NCI-H510A (cell line): Measurements from ENCODE around the gene COL2A1.

Source experiments
- DNase-seq: peaks from one replicate; lab custom pipeline; 2025; lab: John Stamatoyannopoulos, UW

The COL2A1 gene

DNA sequence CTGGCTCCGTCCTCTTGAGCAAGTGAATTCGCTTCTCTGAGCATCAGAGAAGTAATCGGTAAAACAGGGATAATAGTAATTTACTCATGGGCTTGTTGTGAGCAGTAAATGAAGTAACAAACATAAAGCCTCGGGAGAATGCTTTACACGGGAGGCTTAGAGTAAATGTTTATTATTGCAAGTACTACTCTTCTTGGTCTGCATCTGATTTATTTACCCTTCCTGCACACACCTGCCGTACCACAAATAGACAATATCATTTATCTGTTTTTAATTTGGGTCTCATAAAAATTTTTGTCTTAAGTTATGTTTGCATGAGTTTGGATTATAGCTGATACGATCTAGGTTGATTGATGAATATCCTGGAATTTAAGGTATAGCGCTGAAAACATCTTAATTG, 7.8 kb upstream of the COL2A1 start:
- no peak for DNase-seq

DNA sequence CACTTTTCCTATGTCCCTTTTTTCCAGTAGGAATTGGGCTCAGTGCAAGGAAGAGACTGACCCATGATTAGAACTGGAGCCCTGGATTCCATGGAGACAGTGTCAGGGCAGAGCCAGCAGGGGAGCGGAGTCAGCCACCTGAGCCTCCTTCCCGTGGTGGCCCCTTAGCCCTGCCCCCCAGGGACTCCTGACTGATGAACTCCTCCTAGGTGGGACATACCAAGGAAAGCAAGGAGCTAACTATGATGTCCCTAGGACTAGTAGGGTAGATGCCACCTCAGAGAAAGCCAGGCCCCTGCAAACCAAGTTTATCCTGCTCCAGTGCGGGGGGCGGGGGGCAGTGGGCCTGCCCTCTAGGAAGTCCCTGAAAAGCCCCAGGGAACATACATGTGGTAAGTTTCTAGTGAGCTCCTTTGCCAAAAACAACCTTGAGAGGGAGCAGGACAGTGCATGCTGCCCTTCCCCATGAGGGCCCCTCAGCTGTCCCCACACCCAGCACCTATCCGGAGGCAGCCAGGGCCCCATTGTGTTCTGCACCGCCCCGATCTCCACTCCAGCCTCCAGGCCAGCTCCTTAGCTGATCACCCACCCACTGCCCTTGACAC, 6.2 kb upstream of the COL2A1 start:
- DNase-seq, result no peak

DNA sequence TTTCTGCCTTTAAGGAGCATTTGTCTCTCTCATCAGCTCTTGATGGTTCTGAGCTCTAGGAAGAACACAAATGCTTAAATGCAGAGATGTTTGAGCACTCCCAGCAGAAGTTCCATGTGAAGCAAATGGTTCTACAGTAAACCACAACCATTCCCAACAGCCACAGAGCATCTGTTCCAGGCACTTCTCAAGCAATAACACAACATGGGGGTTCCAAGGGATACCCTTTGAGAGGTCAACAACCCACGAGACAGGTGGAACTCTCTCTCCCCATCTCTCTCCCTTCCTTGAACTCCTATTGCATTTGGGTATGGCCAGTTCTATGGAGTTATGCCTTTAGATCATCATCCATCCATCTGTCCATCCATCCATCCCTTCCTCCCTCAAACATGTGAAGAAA, 5.2 kb upstream of the COL2A1 start:
- DNase-seq, result no peak

DNA sequence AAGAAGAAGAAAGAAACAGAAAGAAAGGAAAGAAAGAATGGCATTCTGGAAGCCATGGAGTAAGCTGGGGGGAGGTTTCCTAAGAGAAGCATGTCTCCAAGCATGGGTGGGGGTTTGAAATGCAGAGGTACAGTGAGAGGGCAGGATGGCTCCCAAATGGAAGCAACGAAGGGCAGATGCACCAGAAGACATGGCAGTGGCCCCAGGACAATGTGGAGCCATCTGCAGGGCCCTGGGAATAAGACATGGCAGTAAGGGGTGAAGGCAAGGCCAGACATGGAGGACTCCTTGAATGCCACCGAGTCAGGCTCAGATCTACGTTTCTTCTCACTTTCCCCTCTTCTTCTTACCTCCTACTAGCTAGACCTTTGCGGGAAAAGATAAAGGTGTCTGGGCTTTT, 4.7 kb upstream of the COL2A1 start:
- no peak for DNase-seq

DNA sequence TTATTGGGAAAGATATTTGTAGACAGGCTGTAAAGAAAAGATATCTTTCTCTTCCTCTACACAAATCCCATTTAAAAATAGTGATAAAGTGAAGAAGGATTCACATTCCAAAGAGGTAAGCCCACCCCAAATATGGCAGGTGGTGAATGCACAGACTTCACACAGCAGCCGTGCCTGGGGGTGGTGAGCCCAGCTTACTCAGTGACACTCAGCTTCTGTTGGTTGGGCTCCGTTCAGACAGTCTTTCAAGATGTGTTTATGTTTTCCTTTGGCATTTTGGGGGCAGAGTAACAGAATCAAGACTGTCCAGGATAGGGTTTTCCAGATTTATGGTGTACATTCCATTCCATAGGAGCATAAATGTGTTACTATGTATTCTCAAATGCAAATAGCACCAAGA, 4.1 kb upstream of the COL2A1 start:
- no peak for DNase-seq

DNA sequence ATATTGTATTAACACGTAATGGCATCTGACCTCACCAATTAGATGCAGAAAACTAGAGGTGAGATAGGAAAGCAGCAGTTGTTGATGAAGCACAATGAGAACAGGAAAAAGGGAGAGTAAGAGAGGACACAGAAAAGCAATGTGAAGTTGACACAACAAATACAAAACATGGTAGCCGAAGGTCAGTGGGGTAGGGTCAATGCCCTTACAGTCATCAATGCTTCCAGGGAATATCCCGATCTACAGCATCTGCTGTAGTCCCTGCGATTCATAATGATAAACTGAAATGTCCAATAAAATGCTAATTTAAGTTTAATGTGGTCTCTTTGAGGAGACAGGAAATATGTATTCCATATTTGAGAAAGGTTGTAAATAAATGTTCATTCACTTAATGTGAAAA, 2.9 kb upstream of the COL2A1 start:
- no peak for DNase-seq

DNA sequence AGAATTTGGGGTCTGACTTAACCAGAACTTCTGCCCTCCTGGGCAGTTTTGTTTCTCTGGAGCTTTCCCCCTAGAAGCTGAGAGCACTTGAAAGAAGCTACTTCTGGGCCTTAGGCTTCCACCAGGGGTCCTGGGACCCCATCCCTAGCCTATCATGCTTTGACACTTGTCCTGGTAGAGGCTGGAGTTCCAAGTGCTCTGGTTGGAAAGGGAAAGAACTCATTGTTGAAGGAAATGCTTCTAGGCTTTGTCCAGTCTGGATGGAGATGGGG, 1.4 kb upstream of the COL2A1 start:
- DNase-seq, result no peak

DNA sequence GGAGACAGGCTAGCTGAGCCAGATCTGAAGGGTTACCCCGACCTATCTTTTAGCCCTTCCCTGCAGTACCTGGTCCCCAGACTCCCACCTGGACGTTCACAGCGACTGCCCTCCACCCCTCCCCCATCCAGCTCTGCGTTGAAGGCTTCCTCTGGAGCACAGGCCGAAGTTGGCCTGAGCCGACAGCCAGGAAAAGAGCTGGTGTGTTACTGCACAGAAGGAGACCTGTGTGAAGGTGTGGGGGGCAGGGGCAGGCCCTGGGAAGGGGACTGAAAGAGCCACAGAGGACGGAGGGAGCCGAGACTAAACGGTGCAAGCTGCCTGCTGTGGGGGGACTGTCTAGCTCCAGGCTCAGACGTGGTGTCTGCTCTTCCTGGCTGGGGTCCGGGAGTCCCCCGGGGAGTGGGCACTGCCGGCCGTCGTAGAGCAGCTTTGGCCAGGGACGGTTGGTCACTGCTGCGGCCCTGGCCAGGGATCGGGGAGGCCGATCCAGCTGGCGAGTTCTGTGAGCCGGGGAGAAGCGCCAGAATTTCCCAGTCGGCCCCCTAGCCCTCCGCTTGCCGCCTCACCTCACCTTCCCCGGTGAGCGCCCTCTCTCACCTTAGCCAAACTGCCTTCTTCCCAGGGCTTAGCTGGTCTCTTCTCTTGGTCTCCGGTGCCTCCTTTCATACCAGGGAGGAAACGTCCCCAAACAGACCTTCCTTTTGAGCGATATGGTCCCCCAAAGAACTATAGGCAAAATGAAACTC, 899 bp upstream of the COL2A1 start:
- DNase-seq, result no peak

DNA sequence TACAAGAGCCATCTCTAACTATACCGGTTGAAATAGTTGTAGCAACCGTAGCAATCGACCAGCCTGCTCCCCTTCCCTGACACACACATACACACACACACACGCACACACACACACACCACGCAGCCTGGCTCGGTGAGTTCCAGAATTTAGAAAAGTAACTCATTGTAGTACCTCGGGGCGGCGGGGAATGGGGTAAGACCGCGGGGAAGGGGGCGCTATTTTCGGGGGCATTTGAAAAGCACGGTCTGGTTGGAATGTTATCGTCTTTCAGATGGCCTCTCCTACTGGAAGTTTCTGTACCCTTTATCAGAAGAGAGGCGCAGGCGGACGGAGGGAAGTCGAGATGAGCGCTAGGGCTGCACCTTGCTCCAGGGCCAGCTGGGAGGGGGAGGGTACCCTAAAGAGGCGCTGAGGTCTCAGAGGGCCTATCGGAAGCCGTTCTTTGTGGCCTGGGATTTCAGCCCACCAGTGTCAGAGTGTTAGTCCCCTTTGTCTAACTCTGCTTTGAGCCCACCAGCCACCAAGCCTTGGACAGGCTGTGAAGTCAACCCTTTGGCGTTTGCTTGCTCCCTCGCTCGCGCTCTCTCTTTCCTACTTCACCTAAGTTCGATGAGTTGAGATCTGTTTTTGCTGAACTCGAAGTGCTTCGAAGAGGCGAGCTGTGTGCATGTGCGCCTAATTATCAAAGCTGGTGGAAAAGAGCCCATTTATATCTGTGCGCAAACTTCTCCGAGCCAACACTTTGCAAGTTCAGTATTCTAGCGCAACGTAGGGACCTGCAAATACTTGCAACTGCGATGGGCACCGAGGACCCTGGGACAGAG, 837 bp downstream of the COL2A1 start:
- DNase-seq, result no peak

DNA sequence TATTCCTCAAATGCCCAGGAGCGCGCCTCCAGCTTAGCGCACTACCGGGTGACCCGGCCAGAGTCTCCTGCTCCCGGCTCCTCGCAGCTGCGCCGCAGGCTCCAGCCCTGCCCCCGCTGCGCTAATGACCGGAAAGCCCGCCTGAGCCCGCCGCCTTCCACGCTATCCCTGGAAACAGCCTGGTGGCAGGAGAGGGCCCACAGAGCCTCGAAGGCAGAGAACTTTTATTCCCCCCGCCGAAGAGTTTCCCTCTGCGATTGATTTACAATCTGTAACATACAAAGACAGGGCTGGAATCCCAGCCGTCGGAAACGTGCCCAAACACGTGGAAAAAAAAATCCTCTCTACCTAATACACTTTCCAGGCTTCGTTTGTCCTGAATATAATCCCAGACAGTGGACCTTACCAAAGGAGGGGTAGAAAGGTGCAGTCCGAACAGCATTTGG, 1.5 kb downstream of the COL2A1 start:
- DNase-seq, result peak; percentile 10

DNA sequence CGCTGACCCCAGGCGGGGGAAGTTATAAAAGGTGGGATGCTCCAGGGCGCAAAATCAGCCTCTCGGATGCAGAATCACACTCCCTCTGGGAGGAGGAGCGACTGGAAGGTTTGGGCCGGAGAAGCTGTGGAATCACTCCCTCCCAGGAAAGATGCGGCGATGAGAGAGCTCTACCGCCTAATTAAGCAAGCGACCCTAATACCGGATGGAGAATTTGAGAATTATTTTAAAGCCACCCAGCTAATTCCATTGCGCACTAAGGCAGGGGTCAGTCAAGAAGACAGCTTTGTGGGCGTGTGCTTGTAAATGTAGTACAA, 1.9 kb downstream of the COL2A1 start:
- no peak for DNase-seq

DNA sequence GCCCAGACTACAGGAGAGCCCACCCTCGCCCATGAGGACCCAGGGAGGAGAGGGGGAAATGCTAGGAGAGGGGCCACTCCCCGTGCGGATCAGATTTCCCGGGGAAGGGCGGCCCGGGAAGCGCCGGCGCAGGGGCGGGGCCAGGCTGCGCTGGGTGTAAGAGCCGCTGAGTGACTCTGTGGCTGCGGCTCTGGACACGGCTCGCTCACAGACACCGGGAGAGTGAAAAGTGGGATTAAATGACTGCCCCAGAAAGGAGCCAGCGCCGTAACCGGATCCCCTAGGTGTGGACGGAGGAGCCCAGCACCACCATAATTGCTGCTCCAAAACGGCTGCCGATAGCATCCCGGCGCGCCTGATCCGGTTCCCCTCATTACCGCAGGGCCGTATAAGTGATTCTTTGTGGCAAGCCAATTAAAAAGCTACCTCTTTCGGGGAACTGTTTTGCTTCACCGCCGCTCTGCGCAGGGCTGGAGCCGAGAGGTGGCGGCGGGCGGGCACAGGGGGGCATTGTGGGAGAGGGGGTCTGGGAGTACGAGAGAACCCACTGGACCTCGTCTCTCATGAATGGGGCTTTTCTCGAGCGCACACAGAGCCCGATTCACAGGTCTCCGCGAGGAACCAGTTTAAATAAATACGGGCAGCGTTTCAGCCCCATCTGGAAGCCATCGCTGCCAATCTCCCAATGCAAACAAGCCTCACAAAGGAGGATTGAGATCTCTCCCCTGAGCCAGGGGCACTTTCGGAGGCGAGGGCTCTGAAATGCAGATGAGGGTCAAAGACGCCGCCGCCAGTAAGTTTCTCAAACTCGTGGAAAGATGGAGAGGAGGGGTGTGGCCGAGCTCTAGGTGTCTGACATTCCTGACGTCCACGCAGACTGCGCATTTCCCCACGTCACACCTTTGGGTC, 2.5 kb downstream of the COL2A1 start:
- peak; percentile 13 for DNase-seq

DNA sequence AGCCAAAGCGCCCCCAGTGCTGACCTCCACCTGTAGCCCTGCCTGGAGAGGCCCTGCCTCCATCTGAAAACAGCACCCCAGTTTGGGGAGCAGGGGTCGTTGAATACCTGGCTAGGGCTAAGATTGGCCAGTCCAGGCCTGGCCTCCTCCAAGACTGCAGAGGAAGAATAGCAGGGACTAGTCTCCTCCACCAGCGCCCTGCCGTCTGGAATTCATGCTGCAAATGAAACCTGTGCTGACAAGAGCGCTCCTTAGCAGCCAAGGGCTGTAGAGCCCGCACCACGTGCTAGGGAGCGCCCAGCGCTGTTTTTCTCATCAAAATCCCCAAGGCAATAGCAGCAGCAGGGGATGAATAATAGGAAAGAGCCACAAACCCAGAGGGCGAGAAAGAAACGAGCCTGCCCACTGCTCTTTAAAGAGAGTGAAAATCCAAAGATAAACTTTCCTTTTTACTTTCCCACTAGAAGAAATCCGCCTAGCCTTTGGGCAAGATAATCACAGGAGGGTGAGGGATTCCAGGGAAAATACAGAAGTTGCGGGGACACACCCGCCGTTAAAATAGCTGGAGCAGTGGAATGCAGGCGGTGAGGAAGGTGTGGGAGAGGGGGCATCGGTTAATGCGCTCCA, 3.3 kb downstream of the COL2A1 start:
- no peak for DNase-seq

DNA sequence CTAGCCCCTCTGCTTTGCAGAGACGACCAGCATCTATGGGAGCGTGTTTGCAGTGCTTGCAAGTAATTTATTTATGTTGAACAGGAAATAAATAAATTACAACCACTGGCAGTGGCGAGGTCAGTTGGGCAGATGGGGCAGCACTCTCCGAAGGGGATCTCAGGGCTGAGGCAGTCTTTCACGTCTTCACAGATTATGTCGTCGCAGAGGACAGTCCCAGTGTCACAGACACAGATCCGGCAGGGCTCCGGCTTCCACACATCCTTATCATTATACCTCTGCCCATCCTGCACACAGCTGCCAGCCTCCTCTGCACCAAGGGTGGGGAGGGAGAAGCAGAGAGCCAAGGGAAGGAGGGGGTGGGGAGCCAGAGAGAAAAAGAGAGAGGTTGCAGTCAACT, 4.5 kb downstream of the COL2A1 start:
- no peak for DNase-seq

DNA sequence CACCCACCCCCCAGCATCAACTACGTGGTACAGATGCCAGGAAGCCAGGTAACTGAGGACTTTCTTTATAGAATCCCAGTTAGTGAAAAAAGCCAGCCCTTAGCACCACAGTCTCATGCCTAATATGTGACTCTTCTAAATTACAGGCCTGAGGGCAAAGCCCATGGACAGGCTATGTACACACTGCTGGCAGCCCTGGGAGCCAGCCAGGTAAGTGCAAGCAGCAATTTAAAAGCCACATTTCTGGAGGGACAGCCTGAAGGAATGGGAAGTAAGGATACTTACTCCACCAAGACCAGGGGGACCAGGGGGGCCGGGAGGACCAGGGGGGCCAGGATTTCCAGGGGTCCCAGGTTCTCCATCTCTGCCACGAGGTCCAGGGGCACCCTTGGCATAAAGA, 7.0 kb downstream of the COL2A1 start:
- no peak for DNase-seq

DNA sequence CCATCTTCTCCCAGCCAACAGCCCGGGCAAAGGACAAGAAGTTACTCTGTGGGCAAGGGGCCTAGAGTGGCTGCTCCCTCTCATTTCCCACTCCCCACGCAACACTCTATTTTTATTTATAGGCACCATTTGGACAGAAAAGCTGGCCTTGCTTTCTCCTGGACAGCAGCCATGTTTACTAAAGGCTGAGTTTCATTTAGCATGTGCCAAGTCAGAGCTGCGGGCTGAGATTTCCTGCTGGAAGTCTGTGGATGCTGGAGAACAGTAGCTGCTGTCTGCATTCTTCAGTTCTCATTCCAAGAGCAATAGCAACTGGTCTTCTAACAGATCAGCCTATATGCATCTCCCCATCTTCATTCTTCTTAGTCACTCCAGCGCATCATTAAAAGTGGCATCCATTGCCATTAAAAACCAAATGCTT, 8.3 kb downstream of the COL2A1 start:
- DNase-seq, result no peak

DNA sequence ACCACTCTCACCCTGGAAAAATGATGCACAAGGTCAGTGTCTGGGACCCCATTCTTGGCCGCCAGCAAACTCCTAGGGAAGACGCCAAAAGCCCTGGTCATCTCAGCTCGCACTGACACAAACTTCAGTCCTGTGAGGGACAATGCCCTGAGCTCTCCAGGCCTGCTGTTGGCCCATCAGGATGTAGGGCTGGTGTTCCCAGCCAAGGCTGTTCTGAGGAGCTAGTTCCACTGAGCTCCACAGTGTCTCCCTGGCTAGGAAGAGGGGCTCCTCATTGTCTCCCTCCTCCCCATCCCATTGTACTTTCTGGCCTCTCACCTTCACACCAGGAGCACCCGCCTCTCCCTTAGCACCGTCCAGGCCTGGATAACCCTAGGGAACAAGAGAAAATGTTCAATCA, 10.8 kb downstream of the COL2A1 start:
- no peak for DNase-seq

DNA sequence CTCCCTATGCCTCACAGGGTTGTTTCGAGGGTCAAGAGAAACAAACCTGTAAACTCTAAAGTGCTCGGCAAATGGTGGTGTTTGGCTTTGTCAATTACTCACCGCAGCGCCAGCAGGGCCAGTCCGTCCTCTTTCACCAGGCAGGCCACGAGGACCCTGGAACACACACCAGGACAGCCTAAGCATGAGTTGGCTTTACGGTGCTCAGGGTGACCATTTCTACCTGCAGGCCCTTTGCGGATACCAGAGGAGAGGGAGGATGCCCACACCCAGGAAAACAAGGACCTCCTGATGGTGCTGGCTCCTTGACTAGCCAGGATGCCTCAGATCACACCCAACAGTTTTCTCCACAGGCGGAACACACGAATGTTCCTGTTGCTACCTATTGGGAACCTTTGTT, 11.5 kb downstream of the COL2A1 start:
- DNase-seq, result no peak

DNA sequence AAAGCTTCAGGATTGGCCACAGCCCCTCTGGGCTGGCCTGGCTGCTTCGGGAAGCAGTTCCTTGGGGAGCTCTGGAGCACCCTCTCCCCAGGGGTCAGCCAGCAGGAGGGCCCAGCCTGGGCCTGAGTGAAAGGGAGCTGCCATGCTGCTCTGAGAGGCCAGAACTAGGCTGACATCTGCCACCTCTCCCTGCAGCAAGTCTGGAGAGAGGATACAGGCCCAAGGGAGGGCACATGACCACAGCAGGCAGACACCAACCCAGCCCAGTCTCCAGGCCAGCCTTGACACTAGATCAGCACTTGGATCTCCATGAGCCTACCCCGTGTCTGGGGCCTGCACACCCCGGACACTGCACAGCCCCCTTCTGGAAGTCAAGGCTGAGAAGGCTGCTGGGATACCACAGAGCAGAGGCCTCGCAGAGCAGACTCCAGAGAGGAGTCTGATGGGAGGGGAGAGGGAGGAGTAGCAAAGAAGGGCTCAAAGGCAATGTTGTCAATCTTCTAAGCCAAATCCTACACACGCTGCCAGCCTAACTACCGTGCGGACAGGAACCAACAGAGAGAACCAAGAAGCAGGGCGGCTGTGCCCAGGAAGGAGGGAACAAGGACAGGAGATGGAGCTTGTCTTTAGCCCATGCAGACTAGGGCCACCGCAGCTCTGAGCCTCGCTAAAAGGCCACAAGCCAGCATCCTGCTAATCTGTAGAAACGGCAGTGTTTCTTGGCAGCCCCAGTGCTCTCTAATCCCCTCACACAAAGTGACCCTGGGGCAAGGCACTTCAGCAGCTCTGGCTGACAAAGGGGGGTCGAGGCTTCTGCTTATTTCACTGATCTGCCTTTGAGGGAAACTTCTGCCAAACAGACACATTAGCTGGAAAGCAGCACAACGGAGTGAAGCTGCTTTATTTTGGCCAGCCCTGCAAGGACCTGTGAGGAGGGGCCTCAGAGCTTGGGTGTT, 12.9 kb downstream of the COL2A1 start:
- no peak for DNase-seq

DNA sequence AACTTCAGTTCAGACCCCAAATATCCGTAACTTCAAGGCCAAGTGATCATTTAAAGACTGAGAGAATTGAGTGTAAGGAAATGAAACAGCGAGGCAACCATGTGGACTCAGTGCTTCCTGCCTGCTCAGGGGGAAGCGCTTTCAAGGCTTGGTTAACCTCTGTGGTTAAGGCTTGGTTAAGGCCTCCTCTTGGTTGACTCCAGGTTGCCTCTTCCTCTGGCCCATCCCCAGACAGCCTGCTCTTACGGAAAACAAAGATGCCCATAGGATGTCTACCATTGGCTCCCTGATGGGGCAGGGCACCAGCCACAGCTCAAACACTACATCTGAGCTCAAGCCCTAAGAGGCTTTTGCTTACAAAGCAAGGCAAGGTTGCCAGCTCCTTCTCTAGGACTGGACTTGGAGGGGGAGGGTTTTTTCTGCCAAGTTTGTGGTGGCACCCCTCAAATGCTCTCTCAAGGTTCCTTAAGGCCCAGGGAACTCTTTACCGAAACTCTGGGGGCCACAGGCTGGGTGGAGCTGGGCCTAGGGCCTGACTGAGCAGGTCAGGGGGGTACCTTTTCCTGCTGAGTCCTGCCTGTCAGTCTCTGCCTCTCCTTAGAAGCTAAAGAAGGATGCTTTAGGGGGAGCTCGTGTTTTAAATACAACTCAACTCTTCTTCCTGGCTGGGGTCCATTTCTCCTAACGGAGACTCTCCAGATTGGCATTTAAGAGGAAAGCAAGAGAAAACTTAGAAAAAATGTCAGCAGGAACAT, 13.7 kb downstream of the COL2A1 start:
- DNase-seq, result no peak
